Smooth muscle cell of the pulmonary artery (primary cell): Measurements from ENCODE around the gene C11orf91. TPM values are rescaled to one million over a fixed set of nuclear protein-coding genes. Genes with fewer than 3 reads are reported as not detected.

Experiments
- total RNA-seq: library from RNA; depleted of rRNA; stranded (reverse); fragments of >200 nt; gene quantifications from 2 replicates; pipeline ENCODE4 v1.2.3, GENCODE V29; 2014

Gene C11orf91, protein sequence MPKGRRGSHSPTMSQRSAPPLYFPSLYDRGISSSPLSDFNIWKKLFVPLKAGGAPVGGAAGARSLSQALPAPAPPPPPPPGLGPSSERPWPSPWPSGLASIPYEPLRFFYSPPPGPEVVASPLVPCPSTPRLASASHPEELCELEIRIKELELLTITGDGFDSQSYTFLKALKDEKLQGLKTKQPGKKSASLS
- total RNA-seq: 0.17 and 0.26 TPM in 2 replicates

DNA sequence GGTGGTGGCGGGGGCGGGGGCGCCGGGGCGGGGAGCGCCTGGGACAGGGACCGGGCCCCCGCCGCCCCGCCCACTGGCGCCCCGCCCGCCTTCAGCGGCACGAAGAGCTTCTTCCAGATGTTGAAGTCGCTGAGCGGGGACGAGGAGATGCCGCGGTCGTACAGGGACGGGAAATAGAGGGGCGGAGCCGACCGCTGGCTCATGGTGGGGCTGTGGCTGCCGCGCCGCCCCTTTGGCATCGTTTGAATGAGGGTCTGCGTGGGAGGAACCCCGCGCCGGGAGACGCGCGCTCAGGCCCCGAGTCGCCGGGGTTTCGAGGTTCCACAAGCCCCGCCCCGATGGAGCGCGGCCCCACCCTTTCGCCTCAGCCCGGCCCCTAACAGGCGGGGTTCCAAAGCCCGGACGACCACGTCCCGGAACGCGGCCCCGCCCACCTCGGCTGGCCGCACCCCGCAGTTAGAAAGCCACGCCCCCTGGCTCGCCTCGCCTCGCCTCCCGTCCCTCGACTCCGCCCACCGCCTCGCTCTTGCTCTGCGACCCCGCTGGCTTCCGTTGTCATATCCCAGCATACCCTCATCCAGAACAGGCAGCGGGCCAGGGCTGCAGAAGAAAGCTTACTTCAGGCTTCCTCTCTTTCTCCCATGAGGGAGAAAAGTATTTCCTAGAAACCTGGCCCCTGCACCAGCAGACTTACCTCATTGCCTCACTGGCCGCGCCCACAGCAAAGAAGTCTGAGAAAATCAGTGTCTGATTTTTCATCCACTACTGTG lies at the start of gene C11orf91:
TSS of gene C11orf91 (minus strand) at position 325 of the 770 bp plus-strand sequence. CDS start at position 239, 86 bp downstream.

DNA sequence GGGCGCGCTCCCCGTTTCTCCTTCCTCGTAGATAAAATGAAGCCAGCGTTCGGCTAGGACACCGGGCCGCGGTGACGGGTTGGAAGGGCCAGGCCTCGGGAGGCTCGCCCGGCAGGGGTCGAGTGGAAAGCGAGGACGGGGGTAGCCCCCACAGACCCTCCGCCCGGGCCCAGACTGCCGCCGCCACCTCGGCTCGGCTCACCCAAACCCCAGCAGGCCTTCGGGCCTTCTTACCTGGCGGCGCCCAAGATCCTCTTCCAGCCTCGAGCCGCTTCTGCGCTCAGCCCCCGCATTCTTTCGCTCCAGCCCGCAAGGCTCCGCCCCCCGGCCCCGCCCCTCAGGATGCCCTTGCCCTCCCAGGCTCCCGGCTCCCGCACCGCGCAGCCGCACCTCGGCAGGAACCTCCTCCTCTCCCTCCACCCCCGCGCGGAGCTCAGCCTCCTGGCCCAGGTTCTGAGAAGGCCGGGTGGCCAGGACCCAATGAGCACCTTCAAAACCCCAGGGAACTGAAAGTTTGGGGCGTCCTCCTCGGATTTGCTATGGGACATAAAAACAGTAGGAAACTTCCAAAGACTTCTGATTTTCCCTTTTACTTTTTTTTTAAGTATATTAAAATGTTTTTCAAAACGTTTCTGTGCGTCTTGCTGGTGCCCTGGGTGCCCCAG lies 35.7 kb upstream of the C11orf91 start, which contains the start of gene CD59:
TSS of gene CD59 (minus strand) at position 276 of the 665 bp plus-strand sequence. CDS start 13,978 bp downstream, outside the sequence.

Other genes starting within 250 kb of the C11orf91 start
- 1,796 and 1,864 TPM in 2 replicates for gene CD59, start 35.6 kb upstream of the C11orf91 start, total RNA-seq
- gene FBXO3, start 73.7 kb upstream of the C11orf91 start, total RNA-seq: 28.2 and 46.8 TPM in 2 replicates
- 2.6 and 12.4 TPM in 2 replicates for gene LMO2, start 191.2 kb upstream of the C11orf91 start, total RNA-seq